HCT116 (cell line): Measurements from ENCODE around the gene SYT7. TPM values are rescaled to one million over a fixed set of nuclear protein-coding genes. Genes with fewer than 3 reads are reported as not detected.

ENCODE experiments used
- ATAC-seq: fragments of 200-7000 bp; cut with Tn5 transposase; 2 replicates; pipeline ENCODE4 v1.9.1; 2020; ENCODE audit warnings: mild to moderate bottlenecking, moderate library complexity
- BruUV-seq: library from RNA; stranded (reverse); fragments of 400-500 nt; replicated peaks from 2 replicates; lab custom pipeline; 2021; lab: Mats Ljungman, UMichigan
- CTCF ChIA-PET: fragments of 300-600 bp; sonication (Branson Sonifier 250); formaldehyde crosslinking; loops from one replicate; lab custom pipeline; 2021; ENCODE audit warnings: antibody characterized with exemption; lab: Charles Lee
- POLR2A ChIA-PET: fragments of 300-600, 350-600 bp; sonication (Branson Sonifier 250); formaldehyde crosslinking; loops from one replicate; lab custom pipeline; 2021; ENCODE audit warnings: antibody characterized with exemption; lab: Charles Lee
- RAD21 ChIA-PET, 2 experiments: fragments of 300-600 bp; sonication (Branson Sonifier 250); formaldehyde crosslinking; loops; one replicate each; lab custom pipeline; 2023; ENCODE audit warnings: low total read pairs in 2 of 2; ENCODE audit not compliant: uncharacterized antibody in 2 of 2, unreplicated experiment in 2 of 2, low non-redundant PET in 1 of 2; lab: Charles Lee
- DNase-seq: peaks from one replicate; pipeline ENCODE4 v3.0.0-alpha.2; 2010; ENCODE audit warnings: low read depth, low spot score
- H2AFZ ChIP-seq: fragments of 200-600 bp; shearing (Covaris generic), sonication (generic); 2 replicates; pipeline ENCODE4 v1.6.1; 2017; ENCODE audit warnings: low read depth, mixed run types, mixed read lengths, antibody characterized with exemption, low read length; ENCODE audit not compliant: poor library complexity, severe bottlenecking
- H3K27ac ChIP-seq: 2 replicates; pipeline ENCODE4 v1.5.1; 2012; ENCODE audit warnings: low read depth, low read length
- H3K27me3 ChIP-seq: fragments of 200-600 bp; sonication (generic); 2 replicates; pipeline ENCODE4 v1.6.1; 2016; ENCODE audit warnings: mixed run types, low read length, mixed read lengths; ENCODE audit not compliant: insufficient read depth
- H3K36me3 ChIP-seq, 2 experiments: fragments of 200-500 bp in 1 of 2; fragments of 200-600 bp in 1 of 2; sonication (Bioruptor generic) in 1 of 2; sonication (generic) in 1 of 2; 2 replicates each; pipeline versions ENCODE4 v1.5.1 to v1.6.1; 2014 to 2016; ENCODE audit warnings: low read length in 2 of 2, inconsistent platforms in 1 of 2, mixed read lengths in 1 of 2, mixed run types in 1 of 2; ENCODE audit not compliant: insufficient read depth in 2 of 2, control insufficient read depth in 1 of 2
- H3K4me1 ChIP-seq, 2 experiments: fragments of 200-600 bp in 1 of 2; sonication (generic) in 1 of 2; 2 replicates each; pipeline versions ENCODE4 v1.5.1 to v1.6.1; 2012 to 2017; ENCODE audit warnings: low read length in 2 of 2, inconsistent platforms in 1 of 2, mild to moderate bottlenecking in 1 of 2, mixed read lengths in 1 of 2, mixed run types in 1 of 2, moderate library complexity in 1 of 2; ENCODE audit not compliant: insufficient read depth in 2 of 2, control insufficient read depth in 1 of 2
- H3K4me2 ChIP-seq: fragments of 200-600 bp; sonication (generic); 2 replicates; pipeline ENCODE4 v1.6.1; 2017; ENCODE audit warnings: mixed run types, low read length, mixed read lengths
- H3K4me3 ChIP-seq, 2 experiments: fragments of 200-600 bp in 1 of 2; sonication (generic) in 1 of 2; replicated peaks in 1 of 2; 2 replicates each; pipeline ENCODE4 v1.5.1; 2011 to 2016; ENCODE audit warnings: low read length in 2 of 2, control low read depth in 1 of 2, low read depth in 1 of 2, mild to moderate bottlenecking in 1 of 2, mixed read lengths in 1 of 2, mixed run types in 1 of 2
- H3K79me2 ChIP-seq: fragments of 200-600 bp; sonication (generic); 2 replicates; pipeline ENCODE4 v1.6.1; 2017; ENCODE audit warnings: mild to moderate bottlenecking, mixed run types, low read length, moderate library complexity, mixed read lengths; ENCODE audit not compliant: insufficient read depth
- H3K9ac ChIP-seq: fragments of 200-600 bp; sonication (generic); 2 replicates; pipeline ENCODE4 v1.6.1; 2016; ENCODE audit warnings: low read length, mixed read lengths
- H3K9me2 ChIP-seq: fragments of 200-600 bp; sonication (generic), shearing (Covaris generic); 2 replicates; pipeline ENCODE4 v1.6.1; 2017; ENCODE audit warnings: mixed run types, mild to moderate bottlenecking, moderate library complexity; ENCODE audit not compliant: insufficient read depth
- H3K9me3 ChIP-seq, 2 experiments: fragments of 200-500 bp in 1 of 2; fragments of 200-600 bp in 1 of 2; sonication (Bioruptor generic) in 1 of 2; sonication (generic) in 1 of 2; 2 replicates each; pipeline ENCODE4 v1.6.1; 2014 to 2017; ENCODE audit warnings: low read length in 2 of 2, mixed read lengths in 2 of 2, inconsistent platforms in 1 of 2, low read depth in 1 of 2, mild to moderate bottlenecking in 1 of 2, mixed run types in 1 of 2, moderate library complexity in 1 of 2; ENCODE audit not compliant: control insufficient read depth in 1 of 2, insufficient read depth in 1 of 2
- H4K20me1 ChIP-seq: fragments of 200-600 bp; sonication (generic), shearing (Covaris generic); 2 replicates; pipeline ENCODE4 v1.6.1; 2017; ENCODE audit warnings: mixed run types, mild to moderate bottlenecking, moderate library complexity; ENCODE audit not compliant: insufficient read depth
- ATF3 ChIP-seq: IDR thresholded peaks from 2 replicates; pipeline ENCODE4 v1.6.1; 2012
- CEBPB ChIP-seq: IDR thresholded peaks from 2 replicates; pipeline ENCODE4 v1.6.1; 2012; ENCODE audit warnings: low read depth
- CTCF ChIP-seq, 3 experiments: fragments of 200-600 bp in 1 of 3; sonication (generic) in 1 of 3; IDR thresholded peaks in 2 of 3; conservative IDR thresholded peaks in 1 of 3; 2 replicates each; pipeline ENCODE4 v1.5.1; 2012 to 2017; ENCODE audit warnings: low read depth in 2 of 3, low read length in 2 of 3, antibody characterized with exemption in 1 of 3, borderline replicate concordance in 1 of 3, control low read depth in 1 of 3, mild to moderate bottlenecking in 1 of 3, mixed read lengths in 1 of 3, mixed run types in 1 of 3, moderate library complexity in 1 of 3; ENCODE audit not compliant: insufficient read depth in 1 of 3
- EGR1 ChIP-seq: IDR thresholded peaks from 2 replicates; pipeline ENCODE4 v1.6.1; 2012; ENCODE audit warnings: low read depth
- ELF1 ChIP-seq: IDR thresholded peaks from 2 replicates; pipeline ENCODE4 v1.6.1; 2012; ENCODE audit warnings: low read depth, borderline replicate concordance
- EZH2 ChIP-seq: fragments of 200-600 bp; sonication (generic); IDR thresholded peaks from 2 replicates; pipeline ENCODE4 v1.6.1; 2017; ENCODE audit warnings: antibody characterized with exemption, mixed run types
- EZH2phosphoT487 ChIP-seq: fragments of 200-600 bp; IDR thresholded peaks from 2 replicates; pipeline ENCODE4 v1.6.1; 2018; ENCODE audit warnings: antibody characterized with exemption, borderline replicate concordance
- FOSL1 ChIP-seq: IDR thresholded peaks from 2 replicates; pipeline ENCODE4 v1.6.1; 2012; ENCODE audit warnings: low read depth
- JUND ChIP-seq: IDR thresholded peaks from 2 replicates; pipeline ENCODE4 v1.6.1; 2012
- MAX ChIP-seq: IDR thresholded peaks from 2 replicates; pipeline ENCODE4 v1.6.1; 2012
- POLR2AphosphoS5 ChIP-seq: IDR thresholded peaks from 2 replicates; pipeline ENCODE4 v1.6.1; 2011; ENCODE audit warnings: mild to moderate bottlenecking, low read depth, low read length, moderate library complexity
- RAD21 ChIP-seq: IDR thresholded peaks from 2 replicates; pipeline ENCODE4 v1.6.1; 2012; ENCODE audit warnings: low read depth, mild to moderate bottlenecking
- REST ChIP-seq: IDR thresholded peaks from 2 replicates; pipeline ENCODE4 v1.6.1; 2012; ENCODE audit warnings: low read depth
- SIN3A ChIP-seq: IDR thresholded peaks from 2 replicates; pipeline ENCODE4 v1.6.1; 2012; ENCODE audit warnings: low read depth
- SRF ChIP-seq: IDR thresholded peaks from 2 replicates; pipeline ENCODE4 v1.6.1; 2012; ENCODE audit warnings: low read depth
- YY1 ChIP-seq: IDR thresholded peaks from 2 replicates; pipeline ENCODE4 v1.6.1; 2011; ENCODE audit warnings: low read length, low read depth, moderate library complexity, mild to moderate bottlenecking; ENCODE audit not compliant: insufficient replicate concordance; ENCODE audit errors: extremely low read depth
- ZFX ChIP-seq: fragments of 450-650 bp; IDR thresholded peaks from 2 replicates; pipeline ENCODE4 v1.6.1; 2017
- ZNF274 ChIP-seq: fragments of 200-500 bp; sonication (Bioruptor generic); IDR thresholded peaks from 2 replicates; pipeline ENCODE4 v1.6.1; 2014; ENCODE audit warnings: mild to moderate bottlenecking, low read depth, low read length, inconsistent platforms
- intact Hi-C: fragments of 100-400 bp; cut with micrococcal nuclease; formaldehyde crosslinking; loops from 2 replicates; pipeline ENCODE4 v1.10.0; 2022
- total RNA-seq: library from RNA; stranded (reverse); gene quantifications from one replicate; pipeline ENCODE4 v1.2.1, GENCODE V29; 2021; ENCODE audit not compliant: unreplicated experiment
- TF ChIP-seq, protein P1 (sequence below): IDR thresholded peaks from 2 replicates; pipeline ENCODE4 v1.6.1; 2011; ENCODE audit warnings: mild to moderate bottlenecking, low read length, moderate library complexity; ENCODE audit not compliant: insufficient replicate concordance; ENCODE audit errors: extremely low read depth

SYT7 gene
- total RNA-seq, 1 experiment from 2014 or later, result 27.4 TPM

GRCh38 chr11:61589961-61590360, 9.1 kb upstream of the SYT7 start:
- no peaks in the 10 kb centered on the region for H3K9me2 ChIP-seq
- intact Hi-C loops, result no loop called here
- no peak overlapping the region for H3K4me2 ChIP-seq
- H3K27ac ChIP-seq, result no peak overlapping the region
- POLR2A ChIA-PET, result no interaction called here
- RAD21 ChIA-PET, result no interaction called here
- ATAC-seq (no peak), DNase-seq (no peak)
- no peaks in the 10 kb centered on the region for H3K9me3 ChIP-seq
- TF ChIP-seq SRF, result no peak
- TF ChIP-seq, protein P1, sequence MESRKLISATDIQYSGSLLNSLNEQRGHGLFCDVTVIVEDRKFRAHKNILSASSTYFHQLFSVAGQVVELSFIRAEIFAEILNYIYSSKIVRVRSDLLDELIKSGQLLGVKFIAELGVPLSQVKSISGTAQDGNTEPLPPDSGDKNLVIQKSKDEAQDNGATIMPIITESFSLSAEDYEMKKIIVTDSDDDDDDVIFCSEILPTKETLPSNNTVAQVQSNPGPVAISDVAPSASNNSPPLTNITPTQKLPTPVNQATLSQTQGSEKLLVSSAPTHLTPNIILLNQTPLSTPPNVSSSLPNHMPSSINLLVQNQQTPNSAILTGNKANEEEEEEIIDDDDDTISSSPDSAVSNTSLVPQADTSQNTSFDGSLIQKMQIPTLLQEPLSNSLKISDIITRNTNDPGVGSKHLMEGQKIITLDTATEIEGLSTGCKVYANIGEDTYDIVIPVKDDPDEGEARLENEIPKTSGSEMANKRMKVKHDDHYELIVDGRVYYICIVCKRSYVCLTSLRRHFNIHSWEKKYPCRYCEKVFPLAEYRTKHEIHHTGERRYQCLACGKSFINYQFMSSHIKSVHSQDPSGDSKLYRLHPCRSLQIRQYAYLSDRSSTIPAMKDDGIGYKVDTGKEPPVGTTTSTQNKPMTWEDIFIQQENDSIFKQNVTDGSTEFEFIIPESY, result no peak
- no peak for TF ChIP-seq JUND
- no peak for TF ChIP-seq POLR2AphosphoS5
- TF ChIP-seq ZFX, result no peak
- TF ChIP-seq REST, result no peak
- no peak for TF ChIP-seq ELF1
- TF ChIP-seq MAX, result no peak
- no peak for TF ChIP-seq EZH2
- no peak for TF ChIP-seq SIN3A
- no peak for TF ChIP-seq EZH2phosphoT487
- no peak for TF ChIP-seq CEBPB
- no peak for TF ChIP-seq CTCF (IDR thresholded peaks at IDR 0.05 in 2 of 3, conservative IDR thresholded peaks at IDR 0.05 in 1 of 3; ENCODE audit: borderline replicate concordance in 1 of 3, insufficient read depth in 1 of 3, low read depth in 2 of 3, low read length in 2 of 3)
- no peak for TF ChIP-seq YY1
- TF ChIP-seq ATF3, result no peak
- no peak for TF ChIP-seq RAD21
- TF ChIP-seq FOSL1, result no peak
- no peak for TF ChIP-seq ZNF274
- no peak for TF ChIP-seq EGR1
- BruUV-seq, result no TSS peak
- no peak overlapping the region for H3K4me3 ChIP-seq
- CTCF ChIA-PET, result no interaction called here
- H3K36me3 ChIP-seq, result no peaks in the 10 kb centered on the region
- peaks cover 30 to 40% of the 10 kb centered on the region in 2 experiments for H3K4me1 ChIP-seq
- H3K9ac ChIP-seq, result no peak overlapping the region
- no peak overlapping the region for H2AFZ ChIP-seq
- H3K79me2 ChIP-seq, result no peaks in the 10 kb centered on the region
- no peaks in the 10 kb centered on the region for H3K27me3 ChIP-seq
- no peaks in the 10 kb centered on the region for H4K20me1 ChIP-seq
